ENCODE data around the gene MAP6. TPM values are rescaled to one million over a fixed set of nuclear protein-coding genes. Genes with fewer than 3 reads are reported as not detected.
A peak's percentile ranks its signal among the peaks of the same experiment; 100 is the strongest.

The MAP6 gene
- total and polyA plus RNA-seq, 9 of the 15 experiments (the other 6 are each of a cell fraction or from before 2014, with no cell fraction given), result not detected

- H3K27me3 ChIP-seq (ENCODE audit: control insufficient read depth in 2 of 2, insufficient read depth in 2 of 2, low read length in 2 of 2), result no peaks in the 10 kb centered on the region
- H2AFZ ChIP-seq (ENCODE audit: low read depth, low read length), result no peak overlapping the region
- DNase-seq (ENCODE audit: extremely low read depth in 1 of 4, low spot score in 3 of 4), result no peak
- H3K79me2 ChIP-seq (ENCODE audit: control insufficient read depth, insufficient read depth, low read length), result no peaks in the 10 kb centered on the region
- H3K4me1 ChIP-seq (replicated peaks in 1 of 2; ENCODE audit: control insufficient read depth in 2 of 2, insufficient read depth in 2 of 2, low read length in 2 of 2), result peaks cover 7 to 15% of the 10 kb centered on the region in 2 experiments
- peak; percentile 70 for TF ChIP-seq RBM25 (IDR thresholded peaks at IDR 0.05; ENCODE audit: low read depth, low read length, severe bottlenecking)
- no peak for TF ChIP-seq RNF2 (IDR thresholded peaks at IDR 0.05)
- ChIA-PET CTCF (ENCODE audit: low intra/inter-chr PET ratio) (no interaction called here), POLR2A (interaction anchor here (0.6 to 0.8 kb wide), 3 partner anchors 9 to 324 kb away, joined by 3 read pairs; no protein-coding TSS in a partner anchor)
- H3K9ac ChIP-seq (ENCODE audit: insufficient read depth in 1 of 2, low read depth in 2 of 2, low read length in 2 of 2), result no peak overlapping the region
- FAIRE-seq, result no peak
- intact Hi-C loops (cut with micrococcal nuclease) (loop anchor here (5.0 kb wide), 1 partner anchor 43 kb away; no protein-coding TSS in a partner anchor), in situ Hi-C loops (cut with MboI) (loop anchor here (5.0 kb wide), 1 partner anchor 33 kb away; no protein-coding TSS in a partner anchor)
- 81% methylated on average over 5 of the region's 5 CpGs for WGBS (ENCODE audit: insufficient coverage, low coverage, missing lambda C conversion rate)
- no peak overlapping the region for H3K27ac ChIP-seq (ENCODE audit: extremely low read depth, low read depth, low read length)
- no peak overlapping the region for H3K4me2 ChIP-seq (ENCODE audit: insufficient read depth, low read length)
- H3K9me3 ChIP-seq (replicated peaks; ENCODE audit: control insufficient read depth, insufficient read depth, low read depth, low read length), result no peaks in the 10 kb centered on the region
- no peaks in the 10 kb centered on the region for H3K9me1 ChIP-seq (ENCODE audit: control insufficient read depth, insufficient read depth, low read length)
- H3K4me3 ChIP-seq, result no peak overlapping the region
- no peak for ATAC-seq
- no peaks in the 10 kb centered on the region for H3K36me3 ChIP-seq (ENCODE audit: control insufficient read depth, insufficient read depth, low read length)
- no TSS peak for BruUV-seq (replicated peaks)
- H4K20me1 ChIP-seq (replicated peaks; ENCODE audit: control insufficient read depth, insufficient read depth, low read length), result no peaks in the 10 kb centered on the region
These were observed 119.4 kb downstream of the MAP6 start for GRCh38 chr11:75549370-75549958.

GRCh38 chr11:75548595-75549272, 120.1 kb downstream of the MAP6 start:
- DNase-seq (ENCODE audit: extremely low read depth in 1 of 4, low spot score in 3 of 4), result no peak
- Histone ChIP-seq H3K79me2 (ENCODE audit: control insufficient read depth, insufficient read depth, low read length) (no peaks in the 10 kb centered on the region), H3K27ac (ENCODE audit: extremely low read depth, low read depth, low read length) (no peak overlapping the region; the same call in 2 of the 3 replicates), H3K4me2 (ENCODE audit: insufficient read depth, low read length) (no peak overlapping the region), H3K4me1 (replicated peaks in 1 of 2; ENCODE audit: control insufficient read depth in 2 of 2, insufficient read depth in 2 of 2, low read length in 2 of 2) (peaks cover 3 to 11% of the 10 kb centered on the region in 2 experiments; a peak in 4 of 5 replicates), H2AFZ (ENCODE audit: low read depth, low read length) (no peak overlapping the region; the same call in 1 of the 2 replicates), H3K9me3 (replicated peaks; ENCODE audit: control insufficient read depth, insufficient read depth, low read depth, low read length) (no peaks in the 10 kb centered on the region), H3K9ac (ENCODE audit: insufficient read depth in 1 of 2, low read depth in 2 of 2, low read length in 2 of 2) (no peak overlapping the region), H3K27me3 (ENCODE audit: control insufficient read depth in 2 of 2, insufficient read depth in 2 of 2, low read length in 2 of 2) (no peaks in the 10 kb centered on the region), H3K36me3 (ENCODE audit: control insufficient read depth, insufficient read depth, low read length) (no peaks in the 10 kb centered on the region), H4K20me1 (replicated peaks; ENCODE audit: control insufficient read depth, insufficient read depth, low read length) (no peaks in the 10 kb centered on the region), H3K9me1 (ENCODE audit: control insufficient read depth, insufficient read depth, low read length) (no peaks in the 10 kb centered on the region), H3K4me3 (no peak overlapping the region)
- POLR2A ChIA-PET, result interaction anchor here (0.7 to 0.8 kb wide), 2 partner anchors 9 to 82 kb away, joined by 3 read pairs; no protein-coding TSS in a partner anchor
- in situ Hi-C loops (cut with MboI) (loop anchor here (5.0 kb wide), 1 partner anchor 34 kb away; no protein-coding TSS in a partner anchor), intact Hi-C loops (cut with micrococcal nuclease) (loop anchor here (5.0 kb wide), 1 partner anchor 44 kb away; no protein-coding TSS in a partner anchor)
- WGBS (ENCODE audit: insufficient coverage, low coverage, missing lambda C conversion rate), result 89% methylated on average over 8 of the region's 8 CpGs
- FAIRE-seq, result no peak
- no peak for ATAC-seq
- CTCF ChIA-PET (ENCODE audit: low intra/inter-chr PET ratio), result interaction anchor here (0.6 to 2.2 kb wide), 2 partner anchors 28 to 252 kb away, joined by 3 to 7 read pairs; no protein-coding TSS in a partner anchor
- BruUV-seq (replicated peaks), result no TSS peak
- no peak for TF ChIP-seq SMAD4 (CRISPR knock-in tag; conservative IDR thresholded peaks at IDR 0.05)
- TF ChIP-seq NFIX (CRISPR knock-in tag; IDR thresholded peaks at IDR 0.05; ENCODE audit: low read depth), result no peak
- TF ChIP-seq MTA2 (IDR thresholded peaks at IDR 0.05; ENCODE audit: low read depth), result no peak
- TF ChIP-seq KHSRP (IDR thresholded peaks at IDR 0.05), result no peak
- TF ChIP-seq ZNF75A (CRISPR knock-in tag; IDR thresholded peaks at IDR 0.05), result no peak
- TF ChIP-seq ZBTB1 (CRISPR knock-in tag; IDR thresholded peaks at IDR 0.05; ENCODE audit: borderline replicate concordance, low read depth), result no peak
- no peak for TF ChIP-seq ATF7 (IDR thresholded peaks at IDR 0.05)
- TF ChIP-seq ZNF511 (CRISPR knock-in tag; IDR thresholded peaks at IDR 0.05), result no peak

Data from K562 (cell line).